DMS114 treated with DMSO at 0.1 percent for 48 hours (cell line): ENCODE data around the gene POGK.

ENCODE experiments used
- DNase-seq: peaks from one replicate; lab custom pipeline; 2025; ENCODE audit not compliant: unreplicated experiment; lab: John Stamatoyannopoulos, UW

The POGK gene

DNA sequence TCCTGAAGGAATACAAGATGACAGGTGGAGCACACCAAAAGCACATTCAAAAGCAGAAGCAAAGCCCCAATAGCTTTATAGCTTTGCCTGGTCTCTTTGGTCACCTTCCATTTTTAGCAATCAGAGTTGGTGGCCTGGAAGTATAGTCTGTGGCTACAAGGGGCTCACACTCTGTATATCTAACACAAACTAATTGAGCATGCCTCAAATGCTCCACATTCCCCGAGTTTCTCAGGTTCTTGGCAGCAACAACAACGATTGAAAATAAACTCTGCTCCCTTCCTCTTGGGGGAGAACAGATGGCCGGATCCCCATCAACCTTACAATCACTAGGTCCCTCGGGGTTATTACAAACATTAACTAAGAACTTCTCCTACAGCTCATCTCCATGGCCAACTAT is 61.7 kb downstream of the POGK start:
- DNase-seq = no peak

- no peak for DNase-seq
Measured at GRCh38 chr1:166902279-166902678, 63.0 kb downstream of the POGK start.

DNA sequence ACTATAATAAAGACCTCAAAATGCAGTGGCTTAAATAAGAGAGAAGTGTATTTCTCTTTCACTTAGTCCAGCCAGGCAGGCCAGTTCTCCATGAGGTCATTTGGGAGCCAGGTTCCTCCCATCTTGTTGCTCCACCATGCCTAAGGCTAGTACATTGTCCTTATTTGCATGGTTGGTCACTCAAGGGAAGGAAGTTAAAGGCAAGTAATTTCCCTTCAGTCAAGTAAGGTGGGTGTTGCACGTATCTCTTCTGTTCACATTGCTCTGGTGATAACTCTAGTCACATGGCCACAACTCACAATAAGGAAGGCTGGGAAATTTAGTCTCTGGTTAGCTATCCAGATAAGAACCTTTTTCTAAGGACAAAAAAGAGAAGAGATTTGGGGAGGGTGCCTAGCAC is 64.0 kb downstream of the POGK start:
- no peak for DNase-seq

- no peak for DNase-seq
Measured at GRCh38 chr1:166905136-166905535, 65.9 kb downstream of the POGK start.

DNA sequence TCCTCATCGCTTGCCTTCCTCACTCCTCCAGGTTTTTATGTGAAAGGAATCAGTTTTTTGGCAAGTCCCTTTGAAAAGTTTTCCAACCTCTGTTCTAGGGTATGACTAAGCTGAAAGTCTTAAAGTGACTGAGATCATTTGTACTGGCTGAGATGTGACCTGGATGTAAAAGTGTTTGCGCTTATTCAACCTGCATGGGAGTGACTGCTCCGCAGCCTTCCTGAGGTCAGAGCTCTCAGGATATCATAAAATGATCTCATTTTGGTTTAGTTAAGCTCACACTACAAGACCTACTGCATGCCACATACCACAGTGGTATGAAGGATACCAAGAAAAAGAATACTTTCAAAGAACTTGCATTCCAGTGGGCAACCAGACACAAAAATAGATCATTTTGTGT is 66.6 kb downstream of the POGK start:
- no peak for DNase-seq
